SHP77 treated with DMSO at 0.1 percent for 48 hours (cell line): ENCODE data around the gene RINT1.
"Not testable (repeated sequence)": the region's sequence is repeated elsewhere in the genome, so short reads cannot be mapped to it uniquely, and the experiment has no call there.

Source experiments
- DNase-seq: peaks from one replicate; lab custom pipeline; 2025; lab: John Stamatoyannopoulos, UW

Gene RINT1

DNA sequence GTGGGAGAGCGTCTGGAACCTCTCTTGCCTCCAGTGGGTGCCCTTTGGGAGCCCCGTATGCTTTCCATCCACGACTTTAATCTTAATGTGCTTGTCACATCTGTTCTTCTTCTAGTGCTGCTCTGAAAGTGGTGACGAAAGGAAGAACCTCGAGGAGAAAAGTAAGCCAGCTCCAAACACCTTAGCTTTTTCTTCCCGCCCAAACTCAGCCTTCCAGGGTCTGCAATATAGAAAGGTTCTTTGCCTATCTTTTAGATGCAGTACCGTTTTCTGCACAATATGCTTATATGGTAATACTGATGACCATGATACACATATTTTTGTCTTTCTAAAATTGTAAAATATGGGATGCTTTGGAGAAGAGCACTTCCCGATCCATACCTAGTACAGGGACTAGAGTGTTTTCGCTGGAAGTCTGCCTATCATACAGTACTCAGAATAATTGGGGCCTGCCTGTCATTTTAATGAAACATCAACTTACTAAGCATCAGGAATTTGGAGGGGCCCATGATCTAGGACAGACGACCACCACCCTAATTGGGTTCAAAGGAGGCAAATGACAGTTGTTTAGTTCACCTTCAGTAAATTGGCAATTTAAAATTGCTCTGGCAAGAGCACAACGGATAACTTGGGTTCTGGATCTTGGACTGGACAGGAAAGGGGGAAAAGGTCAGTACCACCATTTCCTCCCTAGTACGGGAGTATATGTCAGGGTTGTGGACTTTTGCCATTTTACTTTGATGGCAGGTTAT is 884 bp downstream of the RINT1 start:
- DNase-seq, result no peak

DNA sequence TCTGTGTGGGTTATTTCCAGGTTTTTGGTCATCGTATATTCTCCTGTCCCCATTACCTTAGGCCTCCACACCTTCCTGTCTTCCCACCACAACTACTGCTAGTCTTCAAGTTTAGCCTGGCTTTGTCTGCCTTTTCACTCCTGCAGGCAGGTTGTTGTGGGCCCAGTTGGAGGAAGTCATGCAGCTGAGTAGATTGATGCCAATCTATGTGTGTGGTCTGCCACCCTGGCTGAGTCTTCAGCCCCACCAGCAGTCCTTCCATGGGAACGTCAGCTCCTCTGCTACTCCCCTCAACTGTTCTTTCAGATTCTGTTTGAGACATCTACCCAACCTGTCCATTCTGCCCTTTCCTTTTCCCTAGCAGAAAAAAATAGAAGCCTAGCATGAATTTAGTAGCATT is 6.3 kb downstream of the RINT1 start:
- DNase-seq, result no peak

- DNase-seq, result no peak
These were observed 27.9 kb downstream of the RINT1 start for GRCh38 chr7:105559926-105560325.

- no peak for DNase-seq
These were observed 33.2 kb downstream of the RINT1 start for GRCh38 chr7:105565190-105565589.

- DNase-seq, result no peak
These were observed 35.0 kb downstream of the RINT1 start for GRCh38 chr7:105567024-105567423.

GRCh38 chr7:105567821-105568220 is 35.8 kb downstream of the RINT1 start:
- DNase-seq, result no peak

DNA sequence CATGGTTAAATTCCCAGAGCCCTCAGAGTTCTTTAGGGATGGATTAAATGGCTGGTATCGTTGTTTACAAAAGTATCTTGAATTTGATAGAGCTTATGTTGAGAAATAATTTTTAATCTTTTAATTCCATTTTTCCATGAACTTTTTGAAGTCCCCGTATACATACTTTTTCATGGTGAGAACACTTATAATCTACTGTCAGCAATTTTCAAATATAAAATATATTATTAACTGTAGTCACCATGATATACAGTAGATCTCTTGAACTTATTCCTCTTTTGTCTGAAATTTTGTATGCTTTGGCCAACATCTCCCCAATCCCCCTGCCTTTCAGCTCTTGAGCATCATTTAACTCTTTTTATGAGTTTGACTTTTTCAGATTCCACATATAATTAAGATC is 39.9 kb downstream of the RINT1 start:
- DNase-seq, result no peak

DNA sequence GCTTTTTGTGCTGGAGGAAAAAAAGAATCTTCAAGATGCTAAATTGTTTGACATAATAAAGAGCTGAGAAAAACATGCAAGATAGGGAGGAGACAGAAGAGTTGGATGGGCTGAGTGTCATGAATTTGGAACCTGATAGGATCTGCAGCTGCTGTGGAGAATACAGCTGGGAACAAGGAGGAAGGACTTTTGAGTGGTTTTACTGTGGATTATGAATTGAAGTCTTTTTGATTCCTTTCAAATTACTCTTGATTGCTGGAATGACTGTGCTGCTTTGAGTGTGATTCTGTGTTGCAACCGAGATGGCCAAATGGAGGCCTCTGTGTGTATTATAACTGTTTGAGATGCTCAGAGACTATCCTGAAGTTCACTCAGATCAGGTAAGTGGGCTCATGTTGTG is 45.2 kb downstream of the RINT1 start:
- DNase-seq, result no peak

DNA sequence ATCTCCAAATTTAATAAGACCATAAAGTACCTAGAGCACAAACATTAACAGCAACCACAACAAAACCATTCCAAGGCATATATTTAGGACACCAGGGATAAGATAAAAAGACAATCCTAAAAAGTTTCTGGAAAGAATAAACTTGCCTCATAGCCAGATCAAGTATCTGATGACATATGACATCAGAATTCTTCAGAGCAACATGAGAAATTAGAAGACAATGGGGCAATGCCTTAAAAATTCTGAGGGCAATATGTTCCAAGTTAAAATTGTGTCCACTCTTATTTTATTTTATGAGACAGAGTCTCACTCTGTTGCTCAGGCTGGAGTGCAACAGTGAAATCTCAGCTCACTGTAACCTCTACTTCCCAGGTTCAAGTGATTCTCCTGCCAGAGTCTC is 46.5 kb downstream of the RINT1 start:
- no peak for DNase-seq

DNA sequence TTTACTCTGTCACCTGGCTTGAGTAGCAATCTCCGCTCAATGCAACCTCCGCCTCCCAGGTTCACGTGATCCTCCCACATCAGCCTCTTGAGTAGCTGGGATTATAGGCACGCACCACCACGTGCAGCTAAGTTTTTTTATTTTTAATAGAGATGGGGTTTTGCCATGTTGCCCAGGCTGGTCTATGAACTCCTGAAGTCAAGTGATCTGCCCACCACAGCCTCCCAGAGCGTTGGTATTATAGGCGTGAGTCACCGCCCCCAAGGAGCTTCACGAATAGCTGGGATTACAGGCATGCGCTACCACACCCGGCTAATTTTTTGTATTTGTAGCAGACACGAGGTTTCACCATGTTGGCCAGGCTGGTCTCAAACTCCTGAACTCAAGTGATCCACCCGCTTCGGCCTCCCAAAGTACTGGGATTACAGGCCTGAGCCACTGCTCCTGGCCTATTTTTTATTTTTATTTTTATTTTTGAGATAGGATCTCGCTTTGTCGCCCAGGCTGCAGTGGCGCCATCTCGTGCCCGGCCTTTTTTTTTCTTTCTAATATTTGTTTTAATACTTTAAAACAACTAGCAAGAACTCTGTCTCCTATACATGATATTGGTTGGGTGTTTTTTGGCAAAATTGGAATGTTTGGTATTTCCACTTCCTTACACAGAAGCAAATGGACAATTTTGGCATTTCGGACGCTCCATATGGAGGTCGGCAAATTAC is 48.2 kb downstream of the RINT1 start:
- no peak for DNase-seq

DNA sequence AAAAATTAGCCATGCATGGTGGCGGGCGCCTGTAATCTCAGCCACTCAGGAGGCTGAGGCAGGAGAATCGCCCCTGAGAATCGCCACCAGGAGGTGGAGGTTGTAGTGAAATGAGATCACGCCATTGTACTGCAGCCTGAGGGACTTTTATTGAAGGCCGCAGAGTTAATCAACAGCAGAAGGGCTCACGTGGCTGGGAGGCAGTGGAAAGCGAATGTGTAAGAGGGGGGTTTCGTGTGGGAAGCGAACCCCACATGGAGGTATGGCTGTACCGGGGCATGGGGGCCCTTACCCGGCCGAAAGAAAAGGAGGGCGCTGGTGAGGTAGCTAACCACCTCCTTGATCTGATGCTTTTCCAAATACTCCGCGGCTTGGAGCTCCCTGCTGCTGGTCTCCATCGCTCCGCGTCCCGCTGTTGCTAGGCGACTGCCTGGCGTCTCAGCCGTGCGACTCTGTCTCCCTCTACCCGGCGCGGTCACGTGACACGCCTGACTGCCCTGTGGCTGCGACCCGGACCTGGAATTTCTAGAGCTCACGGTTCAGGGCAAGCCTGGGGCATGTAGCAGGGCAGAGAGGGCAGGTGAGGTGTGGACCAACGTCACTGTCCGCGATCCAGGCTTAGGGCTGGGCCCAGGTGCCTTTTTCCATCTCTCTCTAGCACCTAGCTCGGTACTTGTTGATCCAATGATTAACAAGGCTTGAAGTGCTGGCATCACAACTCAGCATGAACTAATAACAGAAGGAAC is 49.2 kb downstream of the RINT1 start, which contains the start of gene EFCAB10:
Gene EFCAB10 (minus strand): TSS at position 428 of the 746 bp plus-strand sequence. CDS start 30 bp downstream, at position 398.
- DNase-seq, result peak; percentile 68

- no peak for DNase-seq
These were observed 51.1 kb downstream of the RINT1 start for GRCh38 chr7:105583061-105583460.

- DNase-seq, result no peak
These were observed 52.2 kb downstream of the RINT1 start for GRCh38 chr7:105584165-105584564.

DNA sequence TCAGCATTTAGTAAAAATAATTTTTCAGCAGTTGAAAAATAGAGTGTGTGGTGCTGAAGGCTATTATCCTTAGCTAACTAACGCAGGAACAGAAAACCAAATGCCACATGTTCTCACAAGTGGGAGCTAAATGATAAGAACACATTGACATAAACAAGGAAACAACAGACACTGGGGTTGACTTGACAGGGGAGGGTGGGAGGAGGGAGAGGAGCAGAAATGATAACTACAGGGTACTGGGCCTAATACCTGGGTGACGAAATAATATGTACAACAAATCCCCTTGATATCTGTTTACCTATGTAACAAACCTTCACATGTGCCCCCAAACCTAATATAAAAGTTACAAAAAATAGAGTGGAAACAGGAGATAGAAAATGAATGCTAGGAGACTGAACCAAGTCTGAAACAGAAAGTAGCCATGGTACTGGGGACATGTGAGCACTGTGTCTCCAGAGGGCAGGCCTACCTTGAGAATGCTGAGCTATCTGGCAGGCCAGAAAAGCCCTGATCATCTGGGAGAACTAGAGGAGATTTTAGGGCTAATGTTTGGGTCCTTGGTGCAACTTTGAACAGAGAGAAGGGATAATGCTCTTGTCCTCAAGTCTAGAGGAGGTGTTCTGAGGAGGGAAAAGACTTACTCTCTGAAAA is 54.0 kb downstream of the RINT1 start:
- no peak for DNase-seq

- no peak for DNase-seq
These were observed 56.1 kb downstream of the RINT1 start for GRCh38 chr7:105587909-105588635.

- peak; percentile 22 for DNase-seq
These were observed 57.5 kb downstream of the RINT1 start for GRCh38 chr7:105589356-105590077.

GRCh38 chr7:105590793-105591192 is 58.8 kb downstream of the RINT1 start:
- no peak for DNase-seq

GRCh38 chr7:105591522-105591921 is 59.5 kb downstream of the RINT1 start:
- DNase-seq, result no peak

DNA sequence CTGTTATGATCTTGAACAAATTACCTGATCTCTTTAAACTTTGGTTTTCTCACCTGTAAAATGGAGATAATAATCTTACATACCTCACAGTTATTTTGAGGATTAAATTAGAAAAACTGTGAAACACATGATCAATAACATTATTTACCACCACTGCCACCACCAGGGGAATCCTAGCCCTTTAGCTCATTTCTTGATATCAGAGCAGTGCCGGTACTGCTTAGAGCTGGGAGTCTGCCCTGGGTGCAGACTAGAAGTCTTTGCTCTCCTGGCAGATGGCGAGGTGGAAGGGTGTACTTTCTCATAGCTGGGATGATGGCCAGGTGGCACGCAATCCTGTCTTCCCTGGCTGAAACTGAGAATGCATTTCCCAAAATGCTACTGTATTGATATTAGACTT is 62.0 kb downstream of the RINT1 start:
- DNase-seq, result peak; percentile 32

DNA sequence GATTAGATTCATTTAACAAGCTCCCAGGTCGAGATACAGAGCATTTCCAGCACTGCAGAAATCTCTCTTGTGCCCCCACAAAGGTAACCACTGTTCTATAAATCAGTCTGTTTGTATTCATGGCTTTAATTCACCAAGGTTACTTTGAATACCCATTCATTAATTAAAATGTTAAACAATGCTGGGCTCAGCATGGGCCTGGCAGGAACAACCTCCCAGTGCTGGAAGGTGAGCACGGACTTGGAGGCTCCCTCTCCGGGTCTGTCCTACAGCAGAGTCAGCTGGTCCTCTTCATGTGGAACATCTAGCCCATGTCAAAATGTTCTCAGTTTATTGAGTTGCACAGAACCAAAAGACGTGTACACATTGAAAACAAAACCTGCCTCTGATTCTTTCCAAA is 64.9 kb downstream of the RINT1 start:
- no peak for DNase-seq

DNA sequence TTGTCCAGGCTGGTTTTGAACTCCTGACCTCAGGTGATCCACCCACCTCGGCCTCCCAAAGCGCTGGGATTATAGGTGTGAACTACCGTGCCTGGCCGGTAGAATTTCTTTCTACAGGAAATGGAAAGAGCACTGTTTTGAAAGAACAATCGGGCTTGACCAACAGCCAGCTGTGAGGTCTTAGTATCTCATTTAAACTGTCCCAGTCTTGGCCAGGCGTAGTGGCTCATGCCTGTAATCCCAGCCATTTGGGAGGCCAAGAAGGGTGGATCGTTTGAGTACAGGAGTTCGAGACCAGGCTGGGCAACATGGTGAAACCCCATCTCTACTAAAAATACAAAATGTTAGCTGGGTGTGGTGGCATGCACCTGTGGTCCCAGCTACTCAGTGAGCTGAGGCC is 67.1 kb downstream of the RINT1 start:
- not testable (repeated sequence) for DNase-seq
